ENCODE results near the gene NABP2.
A peak's percentile ranks its signal among the peaks of the same experiment; 100 is the strongest.

Gene NABP2

GRCh38 chr12:56236985-56237384, 12.8 kb downstream of the NABP2 start:
- DNase-seq (ENCODE audit: low read depth, low spot score): no peak
- no peak overlapping the region for H3K4me3 ChIP-seq (ENCODE audit: low read length)

DNA sequence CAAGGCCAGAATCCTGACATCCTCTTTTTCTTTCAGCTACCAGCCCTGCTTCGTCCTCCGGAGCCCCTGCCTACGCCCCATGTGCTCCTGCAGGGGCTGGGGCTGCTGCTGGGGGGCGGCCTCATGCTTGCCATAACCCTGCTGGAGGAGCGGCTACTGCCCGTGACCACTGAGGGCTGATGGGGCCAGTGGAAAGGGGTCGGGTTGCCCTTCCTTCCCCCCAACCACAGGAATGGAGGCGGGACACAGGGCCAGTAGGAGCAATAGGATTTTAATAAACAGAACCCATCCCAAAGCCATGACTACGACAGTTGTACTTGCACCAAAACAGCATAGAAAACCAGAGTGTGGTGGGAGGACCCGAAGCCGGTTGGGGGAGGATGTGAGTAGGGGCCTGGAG, 13.4 kb downstream of the NABP2 start:
- DNase-seq (ENCODE audit: low read depth, low spot score): no peak

DNA sequence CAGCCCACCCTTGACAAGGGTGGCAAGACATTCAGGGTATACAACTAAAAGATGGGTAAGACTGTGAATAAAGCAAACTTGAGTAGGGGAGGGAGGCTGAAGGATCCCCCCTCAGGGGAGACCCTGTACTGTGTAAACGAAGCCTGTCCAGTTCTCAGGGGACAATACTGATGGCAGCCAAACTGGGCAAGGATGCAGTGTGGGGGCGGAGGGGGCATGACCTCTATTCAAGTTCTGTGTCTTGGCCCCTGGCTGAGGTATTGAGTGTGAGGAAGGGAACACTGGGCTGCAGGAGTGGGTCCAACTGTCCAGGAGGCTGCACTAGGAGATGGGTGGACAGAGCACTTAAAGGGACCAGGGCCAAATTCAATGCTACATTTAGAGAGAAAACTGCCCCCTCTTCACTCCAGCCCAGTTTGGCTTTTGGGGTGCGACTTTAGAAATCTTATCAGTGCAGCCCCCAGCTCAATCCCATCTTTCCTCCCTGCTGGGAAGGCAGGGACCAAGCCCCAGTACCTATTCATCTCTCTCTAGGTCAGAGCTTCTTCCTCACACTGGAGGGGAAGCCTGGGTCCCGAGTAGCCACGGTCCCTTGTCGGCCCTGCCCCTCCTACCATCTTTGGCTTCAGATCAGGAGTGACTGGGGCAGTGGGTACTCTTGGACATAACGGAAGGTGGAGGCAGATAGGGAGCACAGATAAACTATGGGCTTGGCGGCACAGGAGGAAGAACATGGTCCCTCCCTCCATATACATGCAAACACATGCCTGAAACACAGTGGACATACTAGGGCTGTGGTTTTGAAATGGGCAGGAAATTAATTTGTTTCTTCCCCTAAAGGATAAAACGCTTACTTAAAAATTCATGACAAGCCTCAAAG, 17.5 kb downstream of the NABP2 start:
- H3K4me3 ChIP-seq (ENCODE audit: low read length): no peak overlapping the region
- no peak for DNase-seq (ENCODE audit: low read depth, low spot score)

More for the DNA sequence above, 13.4 kb downstream of the NABP2 start:
- no peak overlapping the region for H3K4me3 ChIP-seq (ENCODE audit: low read length)

DNA sequence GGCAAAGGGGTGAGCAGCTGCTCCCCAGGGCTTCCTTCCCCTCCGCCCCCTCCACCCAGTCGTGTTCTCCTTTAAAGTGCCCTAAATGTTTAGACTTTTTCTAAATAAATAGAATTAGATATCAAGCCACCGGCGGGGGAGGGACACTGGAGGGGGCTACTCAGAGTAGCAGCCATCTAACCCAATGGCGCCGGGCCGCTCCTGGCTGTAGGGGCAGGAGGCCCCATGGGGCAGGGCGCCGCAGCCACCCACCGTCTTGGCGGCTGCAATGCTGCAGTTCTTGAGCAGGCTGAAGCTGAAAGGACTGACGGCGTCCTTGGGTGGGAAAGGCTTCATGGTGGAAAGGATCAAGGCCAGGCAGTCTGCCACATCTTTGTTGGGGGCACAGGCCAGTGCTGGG, 18.8 kb downstream of the NABP2 start:
- no peak overlapping the region for H3K4me3 ChIP-seq (ENCODE audit: low read length)

GRCh38 chr12:56243731-56244181, 19.6 kb downstream of the NABP2 start:
- no peak overlapping the region for H3K4me3 ChIP-seq (ENCODE audit: low read length)
- DNase-seq (ENCODE audit: low read depth, low spot score): no peak

More for the DNA sequence above, 18.8 kb downstream of the NABP2 start:
- DNase-seq (ENCODE audit: low read depth, low spot score): no peak

GRCh38 chr12:56244494-56244893, 20.4 kb downstream of the NABP2 start:
- no peak for DNase-seq (ENCODE audit: low read depth, low spot score)
- H3K4me3 ChIP-seq (ENCODE audit: low read length): no peak overlapping the region

- no peak overlapping the region for H3K4me3 ChIP-seq (ENCODE audit: low read length)
- DNase-seq (ENCODE audit: low read depth, low spot score): no peak
These were observed 23.8 kb downstream of the NABP2 start for GRCh38 chr12:56247923-56248322.

DNA sequence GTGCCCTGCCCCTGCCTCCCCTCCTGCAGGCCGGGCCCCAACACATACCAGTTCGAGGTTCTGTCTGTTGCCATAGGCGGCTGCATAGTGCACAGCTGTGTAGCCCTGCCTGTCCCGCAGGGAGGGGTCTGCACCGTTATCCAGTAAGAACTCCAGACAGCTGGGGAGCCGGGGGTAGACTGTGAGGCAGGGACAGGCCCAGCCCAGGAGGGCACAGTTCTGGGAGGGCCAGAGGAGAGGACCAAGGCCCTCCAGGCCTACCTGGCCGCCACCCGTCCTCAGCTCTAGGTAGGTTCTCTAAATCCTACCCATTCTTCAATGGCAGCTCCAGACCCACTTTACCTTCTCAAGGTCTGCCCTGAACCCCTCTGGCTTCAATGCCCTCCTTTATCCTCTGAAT, 24.6 kb downstream of the NABP2 start:
- DNase-seq (ENCODE audit: low read depth, low spot score): no peak
- no peak overlapping the region for H3K4me3 ChIP-seq (ENCODE audit: low read length)

- no peak for DNase-seq (ENCODE audit: low read depth, low spot score)
- H3K4me3 ChIP-seq (ENCODE audit: low read length): no peak overlapping the region
These were observed 28.5 kb downstream of the NABP2 start for GRCh38 chr12:56252649-56253048.

- DNase-seq (ENCODE audit: low read depth, low spot score): no peak
- no peak overlapping the region for H3K4me3 ChIP-seq (ENCODE audit: low read length)
These were observed 28.9 kb downstream of the NABP2 start for GRCh38 chr12:56253091-56253490.

GRCh38 chr12:56255671-56256070, 31.5 kb downstream of the NABP2 start:
- H3K4me3 ChIP-seq (ENCODE audit: low read length): no peak overlapping the region
- DNase-seq (ENCODE audit: low read depth, low spot score): no peak

GRCh38 chr12:56256326-56256960, 32.3 kb downstream of the NABP2 start:
- no peak for DNase-seq (ENCODE audit: low read depth, low spot score)
- no peak overlapping the region for H3K4me3 ChIP-seq (ENCODE audit: low read length)

GRCh38 chr12:56257071-56257470, 32.9 kb downstream of the NABP2 start:
- no peak for DNase-seq (ENCODE audit: low read depth, low spot score)
- H3K4me3 ChIP-seq (ENCODE audit: low read length): peak overlapping the region; percentile 80

DNA sequence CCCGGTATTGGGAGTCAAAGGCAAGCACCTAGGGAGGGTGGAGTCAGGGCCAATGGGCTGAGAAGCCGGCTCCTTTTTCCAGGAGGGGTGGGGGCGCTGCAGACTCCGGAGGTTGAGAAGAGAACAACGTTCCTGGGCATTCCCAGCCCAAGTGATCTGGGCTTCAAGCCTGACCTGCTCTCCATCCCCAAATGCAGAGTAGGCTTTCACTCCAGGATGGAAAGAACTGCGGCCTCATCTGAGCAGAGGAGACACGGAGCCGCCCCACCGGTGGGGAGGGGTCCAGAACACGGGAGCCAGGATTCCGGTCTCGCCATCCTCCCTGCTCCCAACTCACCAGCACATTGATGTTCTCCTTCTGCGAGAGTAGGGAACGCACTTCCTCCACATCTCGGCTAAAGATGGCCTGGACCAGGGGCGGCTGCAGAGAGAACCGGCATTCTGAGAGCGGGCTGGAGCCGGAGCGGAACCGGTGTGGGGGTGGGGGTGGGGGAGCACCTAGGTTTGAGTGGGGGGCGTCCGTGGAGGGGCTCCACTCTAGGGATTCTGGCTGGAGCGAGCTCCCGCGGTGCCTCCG, 33.4 kb downstream of the NABP2 start:
- H3K4me3 ChIP-seq (ENCODE audit: low read length): peak overlapping the region; percentile 80
- DNase-seq (ENCODE audit: low read depth, low spot score): no peak

- H3K4me3 ChIP-seq (ENCODE audit: low read length): peak within 1 kb of the TSS; percentile 80
- DNase-seq (ENCODE audit: low read depth, low spot score): peak; percentile 52
These were observed 34.1 kb downstream of the NABP2 start, which contains the start of gene ANKRD52 for GRCh38 chr12:56258068-56258819. Gene ANKRD52 (minus strand): TSS chr12:56258384. CDS start chr12:56258269, 115 bp downstream.

GRCh38 chr12:56258820-56259183, 34.7 kb downstream of the NABP2 start:
- peak overlapping the region; percentile 77 for H3K4me3 ChIP-seq (ENCODE audit: low read length)
- DNase-seq (ENCODE audit: low read depth, low spot score): no peak

DNA sequence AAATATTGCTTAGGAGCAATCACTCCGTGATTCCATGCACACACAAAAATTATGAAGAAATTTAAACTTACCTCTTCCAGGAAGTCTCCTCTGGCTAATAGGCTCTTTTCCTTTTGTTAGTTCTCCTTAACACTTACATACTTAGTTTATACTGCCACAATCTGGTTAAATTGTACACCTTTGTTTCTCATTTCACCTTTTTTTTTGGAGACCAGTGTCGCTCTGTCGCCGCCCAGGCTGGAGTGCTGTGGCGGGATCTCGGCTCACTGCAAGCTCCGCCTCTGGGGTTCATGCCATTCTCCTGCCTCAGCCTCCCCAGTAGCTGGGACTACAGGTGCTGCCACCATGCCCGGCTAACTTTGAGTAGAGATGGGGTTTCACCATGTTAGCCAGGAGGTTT, 36.2 kb downstream of the NABP2 start:
- DNase-seq (ENCODE audit: low read depth, low spot score): no peak
- no peak overlapping the region for H3K4me3 ChIP-seq (ENCODE audit: low read length)

GRCh38 chr12:56260921-56261320, 36.8 kb downstream of the NABP2 start:
- H3K4me3 ChIP-seq (ENCODE audit: low read length): no peak overlapping the region
- no peak for DNase-seq (ENCODE audit: low read depth, low spot score)

DNA sequence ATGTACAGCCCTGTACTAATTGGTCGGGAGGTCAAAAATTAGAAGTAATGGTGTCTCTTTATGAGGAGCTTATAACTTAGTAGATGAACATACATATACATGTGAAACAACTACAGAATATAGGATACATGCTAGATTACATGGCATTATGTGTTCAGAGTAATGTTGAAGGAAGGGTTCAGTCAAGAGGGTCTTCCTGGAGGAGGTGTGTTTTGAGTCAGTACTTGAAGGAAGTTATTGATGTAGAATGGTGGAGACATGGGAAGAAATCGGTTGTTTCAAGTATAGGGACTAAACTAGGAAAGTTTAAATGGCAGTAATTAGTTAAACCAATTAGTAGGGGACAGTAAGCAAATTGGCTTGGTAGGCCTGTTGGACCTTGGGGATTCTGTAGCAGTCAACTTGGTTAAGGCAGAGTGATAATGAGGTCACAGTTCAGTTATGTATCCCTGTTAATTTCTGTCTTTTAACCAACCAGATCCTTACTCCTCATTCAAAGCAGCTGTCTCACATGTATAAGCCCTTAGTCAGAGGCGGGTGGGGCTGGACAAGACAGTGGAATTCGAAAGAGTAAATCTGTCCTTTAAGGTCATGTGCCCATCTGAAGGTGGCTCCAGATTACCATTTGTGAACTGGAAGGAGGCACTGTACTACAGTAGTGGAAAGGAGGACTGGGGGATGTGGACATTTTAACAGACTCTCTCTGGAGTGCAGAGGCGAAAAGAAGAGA, 37.5 kb downstream of the NABP2 start:
- no peak for DNase-seq (ENCODE audit: low read depth, low spot score)
- H3K4me3 ChIP-seq (ENCODE audit: low read length): no peak overlapping the region
